Activated CD4-positive, alpha-beta memory T cell treated with anti-CD3 and anti-CD28 coated beads for 36 hours (primary cell): ENCODE data around the gene MUC20. TPM values are rescaled to one million over a fixed set of nuclear protein-coding genes. Genes with fewer than 3 reads are reported as not detected.
"Not testable (repeated sequence)": the region's sequence is repeated elsewhere in the genome, so short reads cannot be mapped to it uniquely, and the experiment has no call there.

Experiments used
- CTCF ChIA-PET: fragments of 350-600 bp; sonication (Branson Sonifier 250); formaldehyde crosslinking; loops from one replicate; lab custom pipeline; 2021; ENCODE audit warnings: antibody characterized with exemption, inconsistent platforms; lab: Charles Lee
- POLR2A ChIA-PET: fragments of 350-600 bp; sonication (Branson Sonifier 250); formaldehyde crosslinking; loops from one replicate; lab custom pipeline; 2021; ENCODE audit warnings: antibody characterized with exemption; lab: Charles Lee
- DNase-seq: peaks from one replicate; pipeline ENCODE4 v3.0.0-alpha.2; 2020
- H3K27ac Mint-ChIP-seq: one replicate; pipeline ENCODE4 v1.8.0; 2021; ENCODE audit warnings: mixed read lengths
- H3K27me3 Mint-ChIP-seq: one replicate; pipeline ENCODE4 v1.8.0; 2021; ENCODE audit warnings: mixed read lengths
- H3K36me3 Mint-ChIP-seq: one replicate; pipeline ENCODE4 v1.8.0; 2021; ENCODE audit warnings: mixed read lengths
- H3K4me1 Mint-ChIP-seq: one replicate; pipeline ENCODE4 v1.8.0; 2021; ENCODE audit warnings: low read depth, mixed read lengths
- H3K4me3 Mint-ChIP-seq: one replicate; pipeline ENCODE4 v1.8.0; 2021; ENCODE audit warnings: mild to moderate bottlenecking, mixed read lengths
- H3K9me3 Mint-ChIP-seq: one replicate; pipeline ENCODE4 v1.8.0; 2021; ENCODE audit warnings: mixed read lengths
- intact Hi-C: fragments of 100-400 bp; cut with micrococcal nuclease; formaldehyde crosslinking; loops from one replicate; pipeline ENCODE4 v1.15.1; 2023
- total RNA-seq, 2 experiments: library from RNA; stranded (reverse); gene quantifications; one replicate each; pipeline ENCODE4 v1.2.3, GENCODE V29; 2021

MUC20 gene
- total RNA-seq, 2 experiments from 2014 or later = 0.73 to 0.78 TPM

- H3K4me1 Mint-ChIP-seq = peaks cover 10% of the 10 kb centered on the region
- H3K36me3 Mint-ChIP-seq, H3K9me3 Mint-ChIP-seq, H3K4me3 Mint-ChIP-seq, intact Hi-C loops, H3K27ac Mint-ChIP-seq, H3K27me3 Mint-ChIP-seq, DNase-seq, POLR2A ChIA-PET: not testable (repeated sequence)
- CTCF ChIA-PET = interaction anchor here (1.8 kb wide), 1 partner anchor 101 kb away, joined by 7 read pairs; no protein-coding TSS in a partner anchor
Measured at GRCh38 chr3:195749101-195749500, 28.3 kb downstream of the MUC20 start.

DNA sequence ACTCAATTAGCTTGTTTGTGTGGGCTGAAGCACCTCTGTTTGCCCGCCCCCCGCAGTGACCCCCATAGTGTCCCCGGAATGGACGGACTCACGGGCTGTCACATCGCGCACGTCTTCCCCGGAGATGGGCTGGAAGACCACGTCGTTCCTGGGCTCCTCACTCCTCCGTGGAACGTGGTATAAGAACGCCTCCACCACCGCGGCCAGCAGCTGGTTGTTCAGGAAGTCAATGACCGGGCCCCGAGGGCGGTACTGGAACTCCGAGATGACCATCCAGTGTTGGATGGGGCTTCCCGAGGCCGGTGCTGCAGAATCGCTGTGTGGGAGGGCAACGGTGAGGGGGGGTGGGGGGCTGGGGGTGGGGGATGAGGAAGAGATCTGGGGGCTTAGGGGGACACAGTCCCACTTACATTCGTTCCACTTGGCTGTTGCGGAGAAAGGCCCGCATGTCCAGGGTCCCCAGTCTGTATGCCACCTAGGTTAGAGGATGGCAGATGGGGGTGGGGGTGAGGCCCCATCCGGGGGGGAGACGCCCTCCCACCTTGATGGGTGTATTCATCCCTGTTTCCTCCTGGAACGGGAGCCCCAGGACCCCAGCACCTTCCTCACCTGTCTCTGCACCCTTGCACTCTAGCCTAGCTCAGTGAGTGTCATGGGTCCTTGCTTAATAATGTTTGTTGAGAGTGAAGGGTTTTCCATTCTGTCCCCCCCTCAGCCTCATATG lies 30.2 kb downstream of the MUC20 start:
- H3K27ac Mint-ChIP-seq = no peak overlapping the region
- H3K4me3 Mint-ChIP-seq = no peak overlapping the region
- ChIA-PET CTCF (interaction anchor here (1.2 kb wide), 1 partner anchor 13 kb away, joined by 6 read pairs; no protein-coding TSS in a partner anchor), POLR2A (no interaction called here)
- intact Hi-C loops = no loop called here
- DNase-seq = no peak
- no peaks in the 10 kb centered on the region for H3K36me3 Mint-ChIP-seq
- no peaks in the 10 kb centered on the region for H3K27me3 Mint-ChIP-seq
- peaks cover 13% of the 10 kb centered on the region for H3K4me1 Mint-ChIP-seq
- H3K9me3 Mint-ChIP-seq = no peaks in the 10 kb centered on the region

GRCh38 chr3:195751560-195751959 lies 30.8 kb downstream of the MUC20 start:
- H3K9me3 Mint-ChIP-seq = no peaks in the 10 kb centered on the region
- H3K4me1 Mint-ChIP-seq = peaks cover 15% of the 10 kb centered on the region
- H3K27ac Mint-ChIP-seq = no peak overlapping the region
- no peaks in the 10 kb centered on the region for H3K27me3 Mint-ChIP-seq
- H3K36me3 Mint-ChIP-seq = no peaks in the 10 kb centered on the region
- no peak overlapping the region for H3K4me3 Mint-ChIP-seq
- CTCF ChIA-PET = no interaction called here
- POLR2A ChIA-PET = no interaction called here
- no peak for DNase-seq
- intact Hi-C loops = no loop called here

DNA sequence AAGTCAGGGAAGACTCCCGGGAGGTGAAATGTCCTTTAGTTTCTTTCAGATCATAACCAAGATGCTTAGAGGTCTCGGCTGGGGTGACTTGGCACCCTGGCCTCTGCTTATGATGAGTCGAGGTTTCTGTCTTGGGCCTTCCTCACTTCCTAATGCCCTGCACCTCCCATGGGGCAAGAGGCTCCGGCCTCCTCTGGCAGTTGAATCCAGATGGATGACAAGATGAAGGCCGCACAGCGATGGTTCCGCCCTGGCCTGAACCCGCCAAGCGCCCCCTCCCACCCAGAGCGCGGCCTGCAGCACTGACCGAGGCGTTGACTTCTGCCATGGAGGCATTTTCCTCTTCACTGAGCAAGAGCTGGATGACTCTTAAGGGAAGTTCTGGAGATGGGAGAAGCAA lies 31.3 kb downstream of the MUC20 start:
- H3K4me3 Mint-ChIP-seq = no peak overlapping the region
- no peaks in the 10 kb centered on the region for H3K36me3 Mint-ChIP-seq
- peaks cover 20% of the 10 kb centered on the region for H3K4me1 Mint-ChIP-seq
- ChIA-PET CTCF (no interaction called here), POLR2A (no interaction called here)
- H3K27ac Mint-ChIP-seq = no peak overlapping the region
- H3K9me3 Mint-ChIP-seq = no peaks in the 10 kb centered on the region
- intact Hi-C loops = no loop called here
- DNase-seq = no peak
- peaks cover 1% of the 10 kb centered on the region for H3K27me3 Mint-ChIP-seq

DNA sequence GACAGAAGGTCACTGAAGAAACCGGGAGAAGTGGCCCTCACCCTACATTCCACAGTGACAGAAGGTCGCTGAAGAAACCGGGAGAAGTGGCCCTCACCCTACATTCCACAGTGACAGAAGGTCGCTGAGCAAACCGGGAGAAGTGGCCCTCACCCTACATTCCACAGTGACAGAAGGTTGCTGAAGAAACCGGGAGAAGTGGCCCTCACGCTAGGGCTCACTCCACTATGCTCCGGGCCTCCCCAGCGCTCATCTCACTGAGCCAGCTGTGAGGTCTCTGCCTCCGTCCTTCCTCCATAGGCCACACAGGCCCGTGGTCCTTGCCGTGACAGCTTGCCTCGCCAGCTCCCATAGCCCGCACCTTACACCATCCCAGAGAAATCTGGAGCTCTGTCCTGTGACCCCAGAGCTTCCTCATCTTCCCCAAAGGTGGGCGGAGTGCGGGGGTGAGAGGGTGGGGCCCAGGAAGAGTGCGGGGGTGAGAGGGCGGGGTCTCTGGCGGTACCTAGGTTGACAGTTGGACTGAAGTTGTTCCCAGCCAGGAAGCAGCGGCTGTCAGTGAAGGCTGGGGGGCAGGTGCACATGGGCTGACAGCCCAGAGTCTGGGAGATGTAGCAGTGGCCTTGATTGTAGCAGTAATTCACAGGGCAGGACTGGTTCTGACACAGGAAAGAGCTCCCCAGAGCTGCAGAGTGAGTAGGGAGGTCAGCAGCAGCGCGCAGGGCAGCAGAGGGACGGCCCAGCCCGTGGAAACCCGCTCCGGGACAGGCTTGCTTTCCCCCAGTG lies 32.0 kb downstream of the MUC20 start:
- Mint-ChIP-seq H3K4me1 (peaks cover 21% of the 10 kb centered on the region), H3K36me3 (no peaks in the 10 kb centered on the region), H3K9me3 (no peaks in the 10 kb centered on the region), H3K27me3 (peaks cover 3% of the 10 kb centered on the region), H3K27ac (no peak overlapping the region), H3K4me3 (no peak overlapping the region)
- ChIA-PET POLR2A (no interaction called here), CTCF (no interaction called here)
- no peak for DNase-seq
- intact Hi-C loops = no loop called here

- DNase-seq = no peak
- Mint-ChIP-seq H3K36me3 (no peaks in the 10 kb centered on the region), H3K4me3 (no peak overlapping the region), H3K4me1 (peaks cover 18% of the 10 kb centered on the region), H3K27me3 (peaks cover 6% of the 10 kb centered on the region), H3K9me3 (no peaks in the 10 kb centered on the region), H3K27ac (no peak overlapping the region)
- intact Hi-C loops = no loop called here
- ChIA-PET POLR2A (no interaction called here), CTCF (no interaction called here)
Measured at GRCh38 chr3:195753581-195753980, 32.8 kb downstream of the MUC20 start.

DNA sequence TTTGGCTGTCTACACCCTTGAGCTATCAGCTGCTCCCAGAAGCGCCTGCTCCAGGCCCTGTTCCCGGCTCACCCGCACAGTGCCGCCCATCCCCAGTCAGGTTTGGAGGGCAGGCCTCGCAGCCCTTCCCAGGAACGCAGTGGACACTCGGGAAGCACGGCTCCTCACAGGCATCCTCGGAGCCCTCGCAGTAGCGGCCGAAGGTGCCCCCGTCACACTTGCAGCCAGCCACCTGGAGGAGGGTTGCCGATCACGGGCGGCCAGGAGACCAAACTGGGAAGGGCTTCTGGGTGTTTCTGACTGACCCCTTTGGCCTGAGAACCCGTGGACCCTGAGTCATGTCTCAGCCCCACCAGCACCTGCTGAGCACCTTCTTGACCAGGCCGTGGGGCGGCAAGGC lies 33.4 kb downstream of the MUC20 start:
- POLR2A ChIA-PET = no interaction called here
- Mint-ChIP-seq H3K4me1 (peaks cover 13% of the 10 kb centered on the region), H3K4me3 (no peak overlapping the region), H3K27me3 (peaks cover 9% of the 10 kb centered on the region), H3K9me3 (no peaks in the 10 kb centered on the region), H3K27ac (no peak overlapping the region), H3K36me3 (no peaks in the 10 kb centered on the region)
- CTCF ChIA-PET = no interaction called here
- DNase-seq = no peak
- intact Hi-C loops = no loop called here

- Mint-ChIP-seq H3K4me1 (peaks cover 13% of the 10 kb centered on the region), H3K27me3 (peaks cover 15% of the 10 kb centered on the region), H3K27ac (no peak overlapping the region), H3K9me3 (no peaks in the 10 kb centered on the region), H3K4me3 (no peak overlapping the region), H3K36me3 (no peaks in the 10 kb centered on the region)
- intact Hi-C loops = no loop called here
- ChIA-PET POLR2A (no interaction called here), CTCF (interaction anchor here (1.4 kb wide), 1 partner anchor 95 kb away, joined by 5 read pairs; no protein-coding TSS in a partner anchor)
- DNase-seq = no peak
Measured at GRCh38 chr3:195754906-195755305, 34.1 kb downstream of the MUC20 start.

DNA sequence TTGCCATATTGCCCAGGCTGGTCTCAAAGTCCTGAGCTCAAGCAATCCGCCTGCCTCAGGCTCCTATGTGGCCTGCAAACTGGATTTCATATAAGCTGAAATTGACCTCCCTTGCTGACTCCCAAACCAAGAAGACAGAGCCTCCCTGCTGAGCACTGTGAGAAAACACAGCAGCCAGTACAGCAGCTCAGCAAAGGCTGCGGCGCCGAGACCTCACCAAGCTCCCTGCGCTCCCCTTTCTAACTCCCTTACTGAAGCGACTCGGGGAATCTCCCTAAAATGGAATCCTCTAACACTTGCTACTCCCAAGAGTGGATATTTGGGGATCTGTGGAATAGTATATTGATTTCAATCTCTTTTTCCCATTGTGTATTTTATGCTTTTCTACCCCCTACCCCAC lies 34.6 kb downstream of the MUC20 start:
- no peak overlapping the region for H3K4me3 Mint-ChIP-seq

GRCh38 chr3:195755791-195756676 lies 35.3 kb downstream of the MUC20 start:
- ChIA-PET POLR2A (no interaction called here), CTCF (interaction anchor here (0.7 to 1.4 kb wide), 3 partner anchors 94 to 206 kb away, joined by 3 to 5 read pairs (median 3); no protein-coding TSS in a partner anchor)
- intact Hi-C loops = no loop called here
- Mint-ChIP-seq H3K4me1 (peaks cover 13% of the 10 kb centered on the region), H3K27ac (no peak overlapping the region), H3K4me3 (no peak overlapping the region), H3K27me3 (peaks cover 25% of the 10 kb centered on the region), H3K36me3 (no peaks in the 10 kb centered on the region), H3K9me3 (no peaks in the 10 kb centered on the region)
- DNase-seq = peak; percentile 59

More for the DNA sequence above, 34.6 kb downstream of the MUC20 start:
- ChIA-PET POLR2A (no interaction called here), CTCF (interaction anchor here (1.4 kb wide), 1 partner anchor 95 kb away, joined by 5 read pairs; no protein-coding TSS in a partner anchor)
- intact Hi-C loops = no loop called here
- Mint-ChIP-seq H3K27ac (no peak overlapping the region), H3K4me1 (peaks cover 13% of the 10 kb centered on the region), H3K9me3 (no peaks in the 10 kb centered on the region), H3K27me3 (peaks cover 19% of the 10 kb centered on the region), H3K36me3 (no peaks in the 10 kb centered on the region)
- DNase-seq = no peak

DNA sequence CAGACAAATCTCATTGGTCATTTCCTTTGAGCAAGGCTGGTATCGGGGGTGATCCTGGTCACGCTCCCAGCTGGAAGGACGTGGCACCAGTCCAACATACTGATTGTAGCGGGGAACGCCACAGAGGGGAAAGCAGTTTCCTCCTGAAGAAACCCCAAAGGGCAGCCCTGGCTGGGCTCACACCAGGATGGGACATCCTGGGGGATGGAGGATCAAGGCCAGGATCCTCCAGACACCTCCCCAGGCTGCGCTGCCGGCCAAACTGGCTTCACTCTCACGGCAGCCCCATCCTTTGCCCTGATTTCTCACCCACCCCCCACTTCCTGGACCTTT lies 36.6 kb downstream of the MUC20 start:
- no peak overlapping the region for H3K27ac Mint-ChIP-seq
- H3K9me3 Mint-ChIP-seq = no peaks in the 10 kb centered on the region
- H3K36me3 Mint-ChIP-seq = no peaks in the 10 kb centered on the region
- intact Hi-C loops = no loop called here
- POLR2A ChIA-PET = no interaction called here
- DNase-seq = no peak
- CTCF ChIA-PET = no interaction called here
- H3K4me3 Mint-ChIP-seq = no peak overlapping the region
- H3K4me1 Mint-ChIP-seq = peaks cover 15% of the 10 kb centered on the region
- peaks cover 30% of the 10 kb centered on the region for H3K27me3 Mint-ChIP-seq

DNA sequence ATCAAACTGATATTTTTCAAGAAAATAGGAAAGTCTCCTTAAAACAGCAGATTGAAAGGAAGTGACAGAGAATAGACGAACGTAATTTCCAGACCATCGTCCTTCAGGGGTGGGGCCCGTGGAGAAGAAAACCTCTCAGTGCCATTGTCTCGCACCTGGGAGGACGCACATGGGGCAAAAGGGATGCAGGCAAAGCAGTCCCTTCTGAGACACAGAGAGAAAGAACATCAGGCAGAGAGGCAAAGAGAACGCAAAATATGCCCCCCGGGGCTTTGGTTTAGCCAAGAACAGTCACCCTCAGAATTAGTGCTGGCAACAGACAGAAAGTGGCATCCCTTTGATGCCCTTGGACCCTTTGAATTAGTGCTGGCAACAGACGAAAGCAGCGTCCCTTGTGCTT lies 37.0 kb downstream of the MUC20 start:
- Mint-ChIP-seq H3K27ac (no peak overlapping the region), H3K27me3 (peaks cover 30% of the 10 kb centered on the region), H3K9me3 (no peaks in the 10 kb centered on the region), H3K36me3 (no peaks in the 10 kb centered on the region), H3K4me3 (no peak overlapping the region), H3K4me1 (peaks cover 15% of the 10 kb centered on the region)
- ChIA-PET CTCF (no interaction called here), POLR2A (no interaction called here)
- no peak for DNase-seq
- intact Hi-C loops = no loop called here
